IPS-18a (cell line): Measurements from ENCODE around the gene RGS1.

Experiments
- H3K27ac ChIP-seq: one replicate; pipeline ENCODE4 v1.5.1; 2013; ENCODE audit warnings: low read length
- H3K27me3 ChIP-seq: one replicate; pipeline ENCODE4 v1.6.1; 2013; ENCODE audit warnings: mild to moderate bottlenecking, low read length; ENCODE audit not compliant: control insufficient read depth, insufficient read depth
- H3K36me3 ChIP-seq: one replicate; pipeline ENCODE4 v1.6.1; 2013; ENCODE audit warnings: low read depth, low read length; ENCODE audit not compliant: control insufficient read depth
- H3K4me1 ChIP-seq: one replicate; pipeline ENCODE4 v1.6.1; 2013; ENCODE audit warnings: low read depth, low read length; ENCODE audit not compliant: control insufficient read depth
- H3K4me3 ChIP-seq: one replicate; pipeline ENCODE4 v1.5.1; 2013; ENCODE audit warnings: low read length
- H3K9ac ChIP-seq: one replicate; pipeline ENCODE4 v1.6.1; 2013; ENCODE audit warnings: mild to moderate bottlenecking, low read length, moderate library complexity
- H3K9me3 ChIP-seq: one replicate; pipeline ENCODE4 v1.6.1; 2013; ENCODE audit warnings: low read depth, low read length; ENCODE audit not compliant: control insufficient read depth

Gene RGS1

GRCh38 chr1:192576190-192577144 is 894 bp downstream of the RGS1 start:
- no peak overlapping the region for H3K4me3 ChIP-seq
- no peaks in the 10 kb centered on the region for H3K4me1 ChIP-seq
- no peak overlapping the region for H3K9ac ChIP-seq
- no peaks in the 10 kb centered on the region for H3K27me3 ChIP-seq
- no peak overlapping the region for H3K27ac ChIP-seq
- H3K9me3 ChIP-seq = no peaks in the 10 kb centered on the region
- H3K36me3 ChIP-seq = no peaks in the 10 kb centered on the region

DNA sequence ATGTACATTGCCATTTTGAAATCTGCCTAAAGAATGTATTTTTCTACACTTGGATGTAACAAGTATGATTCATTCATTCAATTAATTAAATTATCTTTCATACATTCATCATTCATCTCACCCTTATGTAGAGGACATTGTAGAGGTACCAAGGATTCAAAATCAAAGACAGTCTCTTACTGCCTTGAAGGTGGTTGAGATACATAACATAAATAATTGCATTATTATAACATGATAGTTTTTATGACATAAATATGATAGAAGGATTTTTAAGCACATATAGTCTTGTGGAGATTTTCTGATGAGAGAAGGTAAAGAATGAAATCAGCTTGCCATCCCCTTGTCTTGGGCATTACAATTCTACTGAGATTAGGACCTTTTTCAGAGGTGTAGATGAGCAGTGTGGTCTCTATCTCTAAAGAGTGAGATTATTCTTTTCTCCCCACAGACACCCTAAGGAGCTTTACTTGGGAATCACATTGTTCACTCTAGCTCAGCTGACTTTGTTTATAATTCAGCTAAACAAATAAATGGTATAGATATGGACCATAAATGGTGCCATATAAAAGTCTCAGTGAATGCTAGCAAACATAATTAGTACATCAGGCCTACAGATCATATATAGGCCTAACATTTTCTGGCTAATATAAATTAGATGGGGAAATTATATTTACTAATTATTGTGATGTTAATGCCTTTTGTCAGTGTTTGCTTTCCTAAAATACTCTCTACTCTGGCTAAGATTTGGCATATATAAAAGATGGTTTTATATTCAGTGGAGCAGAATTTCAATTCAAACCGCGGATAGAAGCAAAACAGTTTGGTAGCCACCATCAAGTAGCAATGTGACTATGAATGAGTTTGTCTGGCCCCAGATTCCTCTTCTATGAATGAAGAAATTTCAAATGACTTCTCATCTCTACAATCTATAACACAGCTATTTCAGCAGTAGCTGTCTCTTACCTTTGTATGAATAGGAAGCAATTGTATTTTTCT is 1.9 kb downstream of the RGS1 start:
- Histone ChIP-seq H3K9ac (no peak overlapping the region), H3K36me3 (no peaks in the 10 kb centered on the region), H3K4me1 (no peaks in the 10 kb centered on the region), H3K27ac (no peak overlapping the region), H3K4me3 (no peak overlapping the region), H3K9me3 (no peaks in the 10 kb centered on the region), H3K27me3 (no peaks in the 10 kb centered on the region)

DNA sequence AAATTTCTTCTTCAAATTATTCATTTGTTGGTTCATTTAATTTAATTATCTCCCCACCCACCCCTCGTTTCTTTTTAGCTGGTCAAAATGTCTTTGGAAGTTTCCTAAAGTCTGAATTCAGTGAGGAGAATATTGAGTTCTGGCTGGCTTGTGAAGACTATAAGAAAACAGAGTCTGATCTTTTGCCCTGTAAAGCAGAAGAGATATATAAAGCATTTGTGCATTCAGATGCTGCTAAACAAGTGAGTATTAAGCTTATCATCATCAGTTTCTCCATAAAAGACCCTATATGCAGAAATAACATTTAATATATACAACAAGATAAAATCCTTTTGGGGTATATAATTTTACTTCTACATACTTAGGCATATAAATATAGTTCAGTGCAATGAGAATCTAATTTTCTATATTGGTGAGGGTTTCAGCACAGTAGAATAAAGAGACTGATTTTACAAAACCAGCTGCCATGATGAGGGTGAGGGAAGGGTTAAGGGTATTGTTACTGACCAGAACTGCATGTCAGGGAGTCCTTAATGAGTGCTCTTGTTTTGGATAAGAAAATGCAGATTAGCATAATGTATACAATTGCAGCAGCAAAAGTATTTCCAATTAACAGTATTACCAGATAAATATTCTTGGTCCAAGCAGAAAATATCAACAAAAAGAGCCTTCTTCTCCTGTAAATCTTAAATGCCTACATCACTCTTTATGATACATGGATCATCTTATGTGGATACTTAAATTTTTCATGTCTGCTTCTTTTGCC is 2.8 kb downstream of the RGS1 start:
- H3K9ac ChIP-seq = no peak overlapping the region
- no peaks in the 10 kb centered on the region for H3K27me3 ChIP-seq
- no peak overlapping the region for H3K27ac ChIP-seq
- no peaks in the 10 kb centered on the region for H3K4me1 ChIP-seq
- H3K36me3 ChIP-seq = no peaks in the 10 kb centered on the region
- no peak overlapping the region for H3K4me3 ChIP-seq
- no peaks in the 10 kb centered on the region for H3K9me3 ChIP-seq

- no peak overlapping the region for H3K27ac ChIP-seq
- H3K27me3 ChIP-seq = no peaks in the 10 kb centered on the region
- H3K4me3 ChIP-seq = no peak overlapping the region
- H3K9me3 ChIP-seq = no peaks in the 10 kb centered on the region
- no peaks in the 10 kb centered on the region for H3K4me1 ChIP-seq
- no peak overlapping the region for H3K9ac ChIP-seq
- H3K36me3 ChIP-seq = no peaks in the 10 kb centered on the region
Observed at GRCh38 chr1:192579010-192579738, 3.6 kb downstream of the RGS1 start.

- H3K27me3 ChIP-seq = no peaks in the 10 kb centered on the region
- no peak overlapping the region for H3K4me3 ChIP-seq
- H3K9me3 ChIP-seq = no peaks in the 10 kb centered on the region
- no peak overlapping the region for H3K9ac ChIP-seq
- H3K4me1 ChIP-seq = no peaks in the 10 kb centered on the region
- no peaks in the 10 kb centered on the region for H3K36me3 ChIP-seq
- no peak overlapping the region for H3K27ac ChIP-seq
Observed at GRCh38 chr1:192580351-192580962, 4.9 kb downstream of the RGS1 start.

- H3K27me3 ChIP-seq = no peaks in the 10 kb centered on the region
- no peaks in the 10 kb centered on the region for H3K36me3 ChIP-seq
- H3K4me3 ChIP-seq = no peak overlapping the region
- H3K4me1 ChIP-seq = no peaks in the 10 kb centered on the region
- H3K9me3 ChIP-seq = no peaks in the 10 kb centered on the region
- H3K27ac ChIP-seq = no peak overlapping the region
- H3K9ac ChIP-seq = no peak overlapping the region
Observed at GRCh38 chr1:192581131-192581927, 5.8 kb downstream of the RGS1 start.

DNA sequence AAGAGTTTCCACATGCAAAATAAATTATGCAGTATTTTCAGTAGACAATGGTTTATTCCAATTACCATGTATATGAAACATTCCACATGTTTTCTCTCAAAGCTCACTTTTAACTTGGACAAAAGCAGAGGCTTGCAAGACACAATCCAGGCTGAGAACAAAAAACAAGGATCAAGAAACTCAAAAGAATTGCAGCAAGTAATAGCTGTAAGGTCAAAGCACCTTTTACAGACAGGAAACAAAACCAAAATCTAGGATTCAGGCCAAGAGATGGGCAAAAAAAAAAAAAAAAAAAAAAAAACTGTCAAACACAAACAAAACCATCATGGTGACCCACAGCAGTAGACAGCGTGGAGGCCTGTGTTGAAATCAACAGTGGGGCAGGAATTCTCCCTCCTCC is 9.3 kb downstream of the RGS1 start:
- no peaks in the 10 kb centered on the region for H3K4me1 ChIP-seq
- no peak overlapping the region for H3K9ac ChIP-seq
- no peak overlapping the region for H3K27ac ChIP-seq
- H3K36me3 ChIP-seq = no peaks in the 10 kb centered on the region
- H3K27me3 ChIP-seq = no peaks in the 10 kb centered on the region
- H3K4me3 ChIP-seq = no peak overlapping the region
- H3K9me3 ChIP-seq = no peaks in the 10 kb centered on the region

- Histone ChIP-seq H3K27ac (no peak overlapping the region), H3K36me3 (no peaks in the 10 kb centered on the region), H3K4me1 (no peaks in the 10 kb centered on the region), H3K4me3 (no peak overlapping the region), H3K9ac (no peak overlapping the region), H3K9me3 (no peaks in the 10 kb centered on the region), H3K27me3 (no peaks in the 10 kb centered on the region)
Observed at GRCh38 chr1:192587386-192588266, 12.1 kb downstream of the RGS1 start.

- Histone ChIP-seq H3K4me3 (no peak overlapping the region), H3K9me3 (no peaks in the 10 kb centered on the region), H3K27me3 (no peaks in the 10 kb centered on the region), H3K9ac (no peak overlapping the region), H3K27ac (no peak overlapping the region), H3K36me3 (no peaks in the 10 kb centered on the region), H3K4me1 (no peaks in the 10 kb centered on the region)
Observed at GRCh38 chr1:192588546-192588945, 13.0 kb downstream of the RGS1 start.
